Esophagus muscularis mucosa (tissue), 4 donors: ENCODE data around the gene NOBOX.

Source experiments
- EP300 ChIP-seq: sonication (generic); formaldehyde crosslinking; IDR thresholded peaks from one replicate; pipeline ENCODE4 v1.6.1; 2017; ENCODE audit warnings: antibody characterized with exemption
- POLR2A ChIP-seq: fragments of 450-650 bp; IDR thresholded peaks from one replicate; pipeline ENCODE4 v1.6.1; 2017; ENCODE audit warnings: antibody characterized with exemption, moderate library complexity, mild to moderate bottlenecking, low read depth
- POLR2AphosphoS5 ChIP-seq, 2 donors: sonication (generic); formaldehyde crosslinking; IDR thresholded peaks; one replicate each; pipeline ENCODE4 v1.6.1; 2017; ENCODE audit warnings: antibody characterized with exemption in 2 of 2
- TF ChIP-seq, protein P1 (sequence below), 3 experiments: fragments of 200-600 bp in 2 of 3; fragments of 450-650 bp in 1 of 3; sonication (generic) in 2 of 3; IDR thresholded peaks; one replicate each; pipeline ENCODE4 v1.5.1; 2017 to 2019; ENCODE audit warnings: antibody characterized with exemption in 3 of 3, mild to moderate bottlenecking in 2 of 3, moderate library complexity in 1 of 3

GRCh38 chr7:144378651-144379050 lies 24.8 kb downstream of the NOBOX start:
- TF ChIP-seq, protein P1, sequence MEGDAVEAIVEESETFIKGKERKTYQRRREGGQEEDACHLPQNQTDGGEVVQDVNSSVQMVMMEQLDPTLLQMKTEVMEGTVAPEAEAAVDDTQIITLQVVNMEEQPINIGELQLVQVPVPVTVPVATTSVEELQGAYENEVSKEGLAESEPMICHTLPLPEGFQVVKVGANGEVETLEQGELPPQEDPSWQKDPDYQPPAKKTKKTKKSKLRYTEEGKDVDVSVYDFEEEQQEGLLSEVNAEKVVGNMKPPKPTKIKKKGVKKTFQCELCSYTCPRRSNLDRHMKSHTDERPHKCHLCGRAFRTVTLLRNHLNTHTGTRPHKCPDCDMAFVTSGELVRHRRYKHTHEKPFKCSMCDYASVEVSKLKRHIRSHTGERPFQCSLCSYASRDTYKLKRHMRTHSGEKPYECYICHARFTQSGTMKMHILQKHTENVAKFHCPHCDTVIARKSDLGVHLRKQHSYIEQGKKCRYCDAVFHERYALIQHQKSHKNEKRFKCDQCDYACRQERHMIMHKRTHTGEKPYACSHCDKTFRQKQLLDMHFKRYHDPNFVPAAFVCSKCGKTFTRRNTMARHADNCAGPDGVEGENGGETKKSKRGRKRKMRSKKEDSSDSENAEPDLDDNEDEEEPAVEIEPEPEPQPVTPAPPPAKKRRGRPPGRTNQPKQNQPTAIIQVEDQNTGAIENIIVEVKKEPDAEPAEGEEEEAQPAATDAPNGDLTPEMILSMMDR (IDR thresholded peaks at IDR 0.05), result no peak
- TF ChIP-seq POLR2A (no peak), POLR2AphosphoS5 (IDR thresholded peaks at IDR 0.05) (no peak), EP300 (no peak)
